ENCODE results near the gene SLC16A5. TPM values are rescaled to one million over a fixed set of nuclear protein-coding genes. Genes with fewer than 3 reads are reported as not detected.

SLC16A5 gene
- total and polyA plus RNA-seq, 10 of the 15 experiments (the other 5 are each of a cell fraction or from before 2014, with no cell fraction given), result 0.03 to 3.1 (median 0.96) TPM

GRCh38 chr17:75074532-75074931, 13.2 kb upstream of the SLC16A5 start:
- intact Hi-C loops (cut with micrococcal nuclease; ENCODE audit: unreplicated experiment), result no loop called here
- 69% methylated on average over 14 of the region's 14 CpGs for WGBS (ENCODE audit: insufficient coverage, insufficient replicate concordance, low lambda C conversion rate, missing lambda C conversion rate)
- ChIA-PET SMC1A (ENCODE audit: uncharacterized antibody, unreplicated experiment) (interaction anchor here (1.3 to 1.8 kb wide), 2 partner anchors 15 to 113 kb away, joined by 3 to 6 read pairs; no protein-coding TSS in a partner anchor), CTCF (no interaction called here), POLR2A (interaction anchor here (1.5 kb wide), 1 partner anchor 9 kb away, joined by 5 read pairs; no protein-coding TSS in a partner anchor), RAD21 (ENCODE audit: unreplicated experiment) (no interaction called here)
- ATAC-seq, result no peak
- Histone ChIP-seq H3K27ac (ENCODE audit: control insufficient read depth, insufficient read depth) (no peak overlapping the region), H2AFZ (ENCODE audit: control insufficient read depth, low read depth, low read length) (no peak overlapping the region), H3K4me1 (ENCODE audit: control insufficient read depth, insufficient read depth, low read length) (peaks cover 26% of the 10 kb centered on the region), H3K4me2 (ENCODE audit: control insufficient read depth, insufficient read depth) (no peak overlapping the region), H3K36me3 (ENCODE audit: control insufficient read depth in 2 of 2, insufficient read depth in 2 of 2, low read length in 1 of 2) (no peaks in the 10 kb centered on the region), H3K9me3 (replicated peaks; ENCODE audit: control insufficient read depth, insufficient read depth, low read length) (no peaks in the 10 kb centered on the region), H3K79me2 (ENCODE audit: control insufficient read depth, insufficient read depth, low read length) (no peaks in the 10 kb centered on the region), H3K27me3 (replicated peaks in 1 of 2; ENCODE audit: control insufficient read depth in 2 of 2, insufficient read depth in 2 of 2, low read length in 1 of 2) (no peaks in the 10 kb centered on the region), H3K4me3 (no peak overlapping the region), H3K9ac (ENCODE audit: control insufficient read depth, insufficient read depth, low read length) (no peak overlapping the region), H4K20me1 (ENCODE audit: control insufficient read depth, insufficient read depth) (no peaks in the 10 kb centered on the region)
- in situ Hi-C loops (cut with MboI), result no loop called here
- no peak for DNase-seq (ENCODE audit: low read depth, low spot score)
- BruUV-seq (replicated peaks), result no TSS peak
- no peak for FAIRE-seq
- no peak for TF ChIP-seq TARDBP (IDR thresholded peaks at IDR 0.05; ENCODE audit: borderline replicate concordance)

- Histone ChIP-seq H3K27me3 (replicated peaks in 1 of 2; ENCODE audit: control insufficient read depth in 2 of 2, insufficient read depth in 2 of 2, low read length in 1 of 2) (no peaks in the 10 kb centered on the region), H3K27ac (ENCODE audit: control insufficient read depth, insufficient read depth) (no peak overlapping the region), H3K79me2 (ENCODE audit: control insufficient read depth, insufficient read depth, low read length) (no peaks in the 10 kb centered on the region), H3K9ac (ENCODE audit: control insufficient read depth, insufficient read depth, low read length) (no peak overlapping the region), H2AFZ (ENCODE audit: control insufficient read depth, low read depth, low read length) (no peak overlapping the region), H3K4me2 (ENCODE audit: control insufficient read depth, insufficient read depth) (no peak overlapping the region), H3K4me3 (no peak overlapping the region), H3K36me3 (ENCODE audit: control insufficient read depth in 2 of 2, insufficient read depth in 2 of 2, low read length in 1 of 2) (no peaks in the 10 kb centered on the region), H4K20me1 (ENCODE audit: control insufficient read depth, insufficient read depth) (no peaks in the 10 kb centered on the region), H3K9me3 (replicated peaks; ENCODE audit: control insufficient read depth, insufficient read depth, low read length) (no peaks in the 10 kb centered on the region), H3K4me1 (ENCODE audit: control insufficient read depth, insufficient read depth, low read length) (peaks cover 30% of the 10 kb centered on the region)
- in situ Hi-C loops (cut with MboI) (no loop called here), intact Hi-C loops (cut with micrococcal nuclease; ENCODE audit: unreplicated experiment) (no loop called here)
- BruUV-seq (replicated peaks), result no TSS peak
- TF ChIP-seq RELA (IDR thresholded peaks at IDR 0.05; ENCODE audit: borderline replicate concordance, partially characterized antibody), result no peak
- ATAC-seq (no peak), FAIRE-seq (no peak), DNase-seq (ENCODE audit: low read depth, low spot score) (no peak)
- POLR2A ChIA-PET, result interaction anchor here (0.6 to 3.9 kb wide), 4 partner anchors 13 to 55 kb away, joined by 4 to 15 read pairs (median 6); partner anchors contain the start of gene SLC16A5
- 75% methylated on average over 4 of the region's 4 CpGs for WGBS (ENCODE audit: insufficient coverage, insufficient replicate concordance, low lambda C conversion rate, missing lambda C conversion rate)
- CTCF ChIA-PET, result interaction anchor here (1.4 to 7.6 kb wide), 2 partner anchors 37 to 115 kb away, joined by 4 to 54 read pairs; no protein-coding TSS in a partner anchor
- RAD21 ChIA-PET (ENCODE audit: unreplicated experiment), result interaction anchor here (1.1 to 1.7 kb wide), 4 partner anchors 27 to 114 kb away, joined by 3 to 10 read pairs (median 6); no protein-coding TSS in a partner anchor
- SMC1A ChIA-PET (ENCODE audit: uncharacterized antibody, unreplicated experiment), result interaction anchor here (1.1 to 1.4 kb wide), 2 partner anchors 114 to 126 kb away, joined by 3 to 7 read pairs; no protein-coding TSS in a partner anchor
Observed at GRCh38 chr17:75075597-75076336, 12.0 kb upstream of the SLC16A5 start.
